Measurements from ENCODE around the gene NOP10.

The NOP10 gene

DNA sequence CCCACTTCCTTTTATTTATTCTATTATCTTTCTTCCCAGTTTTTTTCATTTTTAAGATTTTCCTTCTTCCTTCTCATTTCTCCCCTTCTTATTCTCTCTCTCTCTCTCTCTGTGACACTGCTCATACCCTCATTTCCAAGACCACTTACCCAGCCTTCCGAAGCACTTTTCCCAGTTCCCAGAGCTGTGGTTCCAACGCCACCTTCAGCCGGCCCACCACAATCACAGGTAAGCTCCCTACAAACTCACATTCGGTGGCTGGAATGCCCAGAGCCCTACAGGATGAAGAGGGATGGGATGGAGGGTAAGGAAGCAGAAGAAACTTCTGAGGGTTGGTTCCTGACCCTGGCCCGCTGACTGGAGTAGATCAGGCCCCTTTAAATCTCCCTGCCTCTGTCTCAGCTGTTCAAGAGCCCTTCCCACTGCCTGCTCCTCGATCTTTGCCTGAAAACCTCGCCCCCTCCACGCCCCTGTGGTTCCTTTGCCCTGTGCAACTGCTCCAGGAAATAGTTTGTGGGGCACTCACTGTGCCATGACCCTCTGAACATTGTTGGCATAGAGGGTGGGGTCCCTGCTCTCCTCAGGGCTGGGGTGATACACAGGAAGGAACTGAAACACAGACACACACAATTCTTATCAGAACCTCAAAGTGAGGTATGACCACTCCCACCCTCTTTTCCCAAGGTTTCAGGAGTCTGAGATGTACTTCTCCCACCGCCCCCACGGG, 19.3 kb upstream of the NOP10 start:
- no peak overlapping the region for H3K4me3 ChIP-seq (ENCODE audit: low read depth, low read length)
- TF ChIP-seq, protein P1, sequence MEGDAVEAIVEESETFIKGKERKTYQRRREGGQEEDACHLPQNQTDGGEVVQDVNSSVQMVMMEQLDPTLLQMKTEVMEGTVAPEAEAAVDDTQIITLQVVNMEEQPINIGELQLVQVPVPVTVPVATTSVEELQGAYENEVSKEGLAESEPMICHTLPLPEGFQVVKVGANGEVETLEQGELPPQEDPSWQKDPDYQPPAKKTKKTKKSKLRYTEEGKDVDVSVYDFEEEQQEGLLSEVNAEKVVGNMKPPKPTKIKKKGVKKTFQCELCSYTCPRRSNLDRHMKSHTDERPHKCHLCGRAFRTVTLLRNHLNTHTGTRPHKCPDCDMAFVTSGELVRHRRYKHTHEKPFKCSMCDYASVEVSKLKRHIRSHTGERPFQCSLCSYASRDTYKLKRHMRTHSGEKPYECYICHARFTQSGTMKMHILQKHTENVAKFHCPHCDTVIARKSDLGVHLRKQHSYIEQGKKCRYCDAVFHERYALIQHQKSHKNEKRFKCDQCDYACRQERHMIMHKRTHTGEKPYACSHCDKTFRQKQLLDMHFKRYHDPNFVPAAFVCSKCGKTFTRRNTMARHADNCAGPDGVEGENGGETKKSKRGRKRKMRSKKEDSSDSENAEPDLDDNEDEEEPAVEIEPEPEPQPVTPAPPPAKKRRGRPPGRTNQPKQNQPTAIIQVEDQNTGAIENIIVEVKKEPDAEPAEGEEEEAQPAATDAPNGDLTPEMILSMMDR (IDR thresholded peaks at IDR 0.05; ENCODE audit: borderline replicate concordance, insufficient read depth, low read depth, low read length): no peak

DNA sequence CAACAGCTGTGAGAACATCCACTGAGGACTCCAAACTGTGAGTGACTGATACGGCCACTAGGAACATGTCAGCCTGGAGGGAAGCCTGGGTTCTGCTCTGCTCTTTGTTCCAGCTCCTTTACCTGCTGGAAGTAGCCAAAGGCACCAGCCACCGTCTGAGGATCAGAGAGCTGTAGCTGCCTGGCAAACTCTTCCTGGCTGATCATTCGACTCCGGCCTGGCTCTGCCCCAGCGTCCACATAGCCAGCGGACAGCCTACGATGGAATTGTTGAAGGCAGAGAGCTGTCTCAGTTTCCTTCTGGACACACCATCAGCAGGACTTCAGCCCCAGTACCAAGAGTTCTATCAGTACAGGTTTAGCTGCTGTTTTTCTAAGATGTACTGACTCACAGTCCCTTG, 18.3 kb upstream of the NOP10 start:
- H3K4me3 ChIP-seq (ENCODE audit: low read depth, low read length): no peak overlapping the region
- TF ChIP-seq, protein P1 (IDR thresholded peaks at IDR 0.05; ENCODE audit: borderline replicate concordance, insufficient read depth, low read depth, low read length): no peak

DNA sequence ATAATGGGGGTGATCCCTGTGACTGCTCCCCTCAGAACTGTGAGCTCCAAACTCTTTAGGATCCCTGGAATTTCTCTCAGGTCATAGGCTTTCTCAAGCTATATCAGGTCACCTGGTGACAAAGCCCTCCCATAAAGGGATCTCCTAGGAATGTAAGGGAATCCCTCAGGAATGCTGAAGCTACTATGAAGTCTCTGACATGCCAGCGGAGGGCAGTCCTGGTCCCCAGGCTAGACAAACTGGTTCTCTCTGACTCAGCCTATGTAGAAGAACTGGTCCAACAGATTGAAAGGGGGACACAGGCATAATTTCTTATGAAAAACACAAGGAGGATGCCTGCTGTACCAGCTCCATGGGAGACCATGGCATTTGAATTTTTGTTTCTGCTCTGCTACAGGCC, 17.4 kb upstream of the NOP10 start:
- TF ChIP-seq, protein P1 (IDR thresholded peaks at IDR 0.05; ENCODE audit: borderline replicate concordance, insufficient read depth, low read depth, low read length): no peak
- no peak overlapping the region for H3K4me3 ChIP-seq (ENCODE audit: low read depth, low read length)

DNA sequence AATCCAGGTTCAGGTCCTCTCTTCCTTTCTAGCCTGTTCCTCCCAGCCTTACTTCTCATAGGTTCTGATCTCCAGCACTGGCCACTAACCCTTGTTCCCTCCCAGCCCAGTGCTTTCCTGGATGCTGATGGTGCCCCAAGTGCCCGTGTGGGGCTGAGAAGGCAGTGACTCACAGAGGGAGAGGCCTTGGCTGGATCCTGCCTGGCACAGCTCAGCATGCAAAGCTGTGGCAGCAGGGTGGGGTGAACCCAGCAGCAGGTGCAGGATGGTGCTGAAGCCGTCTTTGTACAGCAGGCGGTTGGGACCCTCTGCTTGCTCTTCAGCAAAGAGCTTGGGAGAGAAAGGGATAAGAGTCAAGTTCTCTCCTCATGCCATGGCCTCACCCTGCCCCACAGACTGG, 16.5 kb upstream of the NOP10 start:
- TF ChIP-seq, protein P1 (IDR thresholded peaks at IDR 0.05; ENCODE audit: borderline replicate concordance, insufficient read depth, low read depth, low read length): no peak
- H3K4me3 ChIP-seq (ENCODE audit: low read depth, low read length): no peak overlapping the region

DNA sequence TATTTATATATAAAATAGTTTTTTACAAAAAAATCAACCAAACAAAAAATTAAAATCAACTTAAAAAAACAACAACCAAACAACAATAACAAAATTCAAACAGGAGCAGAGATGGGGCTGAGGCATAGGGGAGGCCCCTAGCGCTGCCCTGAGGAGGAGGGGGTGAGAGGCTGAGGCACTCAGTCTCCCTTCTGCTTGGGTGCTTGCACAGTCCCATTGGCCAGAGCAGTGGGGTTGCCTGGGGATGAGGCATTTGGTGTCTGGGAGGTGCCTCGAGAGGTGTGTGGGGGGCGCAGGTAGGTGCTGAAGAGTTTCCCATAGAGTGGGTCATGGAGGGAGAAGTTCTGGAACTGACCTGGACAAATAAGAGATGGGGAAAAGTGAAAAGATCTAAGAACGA, 16.0 kb upstream of the NOP10 start:
- no peak overlapping the region for H3K4me3 ChIP-seq (ENCODE audit: low read depth, low read length)
- TF ChIP-seq, protein P1 (IDR thresholded peaks at IDR 0.05; ENCODE audit: borderline replicate concordance, insufficient read depth, low read depth, low read length): no peak

DNA sequence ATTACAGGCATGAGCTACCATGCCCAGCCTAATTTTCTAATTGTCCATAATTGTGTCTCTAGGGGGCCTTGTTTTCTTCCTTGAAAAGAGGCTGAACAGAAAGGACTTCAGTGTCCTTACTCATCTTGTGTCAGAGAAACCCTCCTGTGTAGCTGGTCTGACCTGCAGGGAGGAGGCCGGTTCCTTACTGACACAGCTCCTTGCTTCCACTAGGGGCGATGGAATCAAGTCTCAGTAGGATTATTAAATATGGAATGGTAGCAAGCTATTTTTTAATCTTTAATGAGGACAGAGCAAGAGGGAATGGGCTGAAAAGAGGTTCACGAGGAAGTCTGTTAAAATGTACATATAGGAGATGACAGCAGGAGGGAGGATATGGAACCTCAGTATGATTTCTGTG, 15.4 kb upstream of the NOP10 start:
- no peak overlapping the region for H3K4me3 ChIP-seq (ENCODE audit: low read depth, low read length)
- TF ChIP-seq, protein P1 (IDR thresholded peaks at IDR 0.05; ENCODE audit: borderline replicate concordance, insufficient read depth, low read depth, low read length): no peak

DNA sequence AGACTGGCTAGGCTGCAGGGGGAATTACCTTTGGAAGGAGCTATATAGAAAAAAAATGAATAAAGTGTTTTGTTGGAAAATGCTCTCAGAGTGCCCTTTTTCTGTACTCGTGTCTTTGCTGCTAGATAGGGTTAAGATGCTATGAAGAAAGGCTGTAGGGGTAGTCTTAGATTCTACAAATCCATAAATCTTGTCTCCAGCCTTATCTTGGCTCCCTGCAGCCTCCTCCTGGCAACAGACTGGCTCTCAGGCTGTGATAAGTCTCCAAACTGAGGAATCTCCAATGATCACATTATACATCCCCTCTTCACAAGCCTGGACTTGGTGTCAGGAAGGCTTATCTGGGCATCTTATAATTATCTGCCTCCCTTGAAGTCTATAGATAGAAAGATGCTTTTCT, 14.7 kb upstream of the NOP10 start:
- TF ChIP-seq, protein P1 (IDR thresholded peaks at IDR 0.05; ENCODE audit: borderline replicate concordance, insufficient read depth, low read depth, low read length): no peak
- H3K4me3 ChIP-seq (ENCODE audit: low read depth, low read length): no peak overlapping the region
